Kidney epithelial cell (primary cell): ENCODE measurements around the gene C12orf42. TPM values are rescaled to one million over a fixed set of nuclear protein-coding genes. Genes with fewer than 3 reads are reported as not detected.

Experiments
- DNase-seq: peaks from one replicate; pipeline ENCODE4 v3.0.0-alpha.2; 2010; ENCODE audit warnings: low read depth
- H3K27me3 ChIP-seq: 2 replicates; pipeline ENCODE4 v1.6.0; 2011; ENCODE audit warnings: low read length; ENCODE audit not compliant: control insufficient read depth, insufficient read depth
- H3K36me3 ChIP-seq: 2 replicates; pipeline ENCODE4 v1.5.1; 2011; ENCODE audit warnings: low read length; ENCODE audit not compliant: control insufficient read depth, insufficient read depth
- H3K4me3 ChIP-seq: 2 replicates; pipeline ENCODE4 v1.5.1; 2011; ENCODE audit warnings: low read depth, mild to moderate bottlenecking, control low read depth, low read length
- CTCF ChIP-seq: IDR thresholded peaks from 2 replicates; pipeline ENCODE4 v1.5.1; 2011; ENCODE audit warnings: mild to moderate bottlenecking, moderate library complexity, low read length, control low read depth, inconsistent platforms; ENCODE audit not compliant: insufficient read depth, poor library complexity, severe bottlenecking
- total RNA-seq: library from RNA; depleted of rRNA; stranded (reverse); fragments of >200 nt; gene quantifications from 2 replicates; pipeline ENCODE4 v1.2.3, GENCODE V29; 2015

Gene C12orf42
- total RNA-seq, 1 donor from 2014 or later = not detected

GRCh38 chr12:103503546-103504480 is 8.0 kb upstream of the C12orf42 start:
- peak; percentile 2 for TF ChIP-seq CTCF
- Histone ChIP-seq H3K4me3 (no peak overlapping the region), H3K27me3 (no peaks in the 10 kb centered on the region), H3K36me3 (no peaks in the 10 kb centered on the region)
- no peak for DNase-seq

GRCh38 chr12:103501447-103501846 is 5.7 kb upstream of the C12orf42 start:
- TF ChIP-seq CTCF = no peak
- Histone ChIP-seq H3K4me3 (no peak overlapping the region), H3K27me3 (no peaks in the 10 kb centered on the region), H3K36me3 (no peaks in the 10 kb centered on the region)
- no peak for DNase-seq

GRCh38 chr12:103499571-103499970 is 3.8 kb upstream of the C12orf42 start:
- no peak overlapping the region for H3K4me3 ChIP-seq
- H3K27me3 ChIP-seq = peaks cover 10% of the 10 kb centered on the region
- no peaks in the 10 kb centered on the region for H3K36me3 ChIP-seq
- DNase-seq = no peak
- no peak for TF ChIP-seq CTCF

GRCh38 chr12:103498990-103499389 is 3.2 kb upstream of the C12orf42 start:
- Histone ChIP-seq H3K27me3 (peaks cover 11% of the 10 kb centered on the region), H3K36me3 (no peaks in the 10 kb centered on the region), H3K4me3 (no peak overlapping the region)
- no peak for DNase-seq
- no peak for TF ChIP-seq CTCF

- no peak for TF ChIP-seq CTCF
- H3K36me3 ChIP-seq = no peaks in the 10 kb centered on the region
- H3K4me3 ChIP-seq = peak overlapping the region; percentile 36
- peaks cover 14% of the 10 kb centered on the region for H3K27me3 ChIP-seq
- DNase-seq = no peak
Observed at GRCh38 chr12:103494734-103495468, 867 bp downstream of the C12orf42 start.
